K562 (cell line): Measurements from ENCODE around the gene ANKLE1. TPM values are rescaled to one million over a fixed set of nuclear protein-coding genes. Genes with fewer than 3 reads are reported as not detected.
A peak's percentile ranks its signal among the peaks of the same experiment; 100 is the strongest.

Experiments
- CREB1 ChIP-seq, 2 experiments: sonication (generic) in 1 of 2; formaldehyde crosslinking in 1 of 2; IDR thresholded peaks; 2 replicates each; pipeline versions ENCODE4 v1.6.1 to v1.8.0; 2012 to 2022; ENCODE audit warnings: inconsistent platforms in 1 of 2, mild to moderate bottlenecking in 1 of 2, missing genetic modification reagents in 1 of 2, moderate library complexity in 1 of 2
- ETS1 ChIP-seq: conservative IDR thresholded peaks from 2 replicates; pipeline ENCODE4 v1.6.1; 2011; ENCODE audit warnings: low read depth, mild to moderate bottlenecking, low read length; ENCODE audit not compliant: control insufficient read depth
- HBP1 ChIP-seq: fragments of 450-650 bp; formaldehyde crosslinking; IDR thresholded peaks from 2 replicates; pipeline ENCODE4 v1.4.0; 2022; ENCODE audit warnings: missing genetic modification characterization
- IRF2 ChIP-seq: sonication (generic); formaldehyde crosslinking; IDR thresholded peaks from 2 replicates; pipeline ENCODE4 v1.8.1; 2022; ENCODE audit warnings: mild to moderate bottlenecking, missing genetic modification reagents
- KLF13 ChIP-seq: fragments of 450-650 bp; IDR thresholded peaks from 2 replicates; pipeline ENCODE4 v1.6.1; 2016; ENCODE audit warnings: missing genetic modification characterization, low read depth, mild to moderate bottlenecking, missing compliant biosample characterization, moderate library complexity, borderline replicate concordance
- MAZ ChIP-seq, 2 experiments: fragments of 450-650 bp in 1 of 2; sonication (generic) in 1 of 2; formaldehyde crosslinking; IDR thresholded peaks in 1 of 2; conservative IDR thresholded peaks in 1 of 2; 2 replicates each; pipeline versions ENCODE4 v1.4.0 to v1.5.0; 2020; ENCODE audit warnings: mild to moderate bottlenecking in 1 of 2, missing genetic modification reagents in 1 of 2
- NR2C1 ChIP-seq, 2 experiments: fragments of 450-650 bp; IDR thresholded peaks; 2 replicates each; pipeline ENCODE4 v1.6.1; 2017; ENCODE audit warnings: mild to moderate bottlenecking in 2 of 2, antibody characterized with exemption in 1 of 2, inconsistent platforms in 1 of 2, missing compliant biosample characterization in 1 of 2, missing genetic modification characterization in 1 of 2
- RBBP5 ChIP-seq: fragments of 200-600 bp; sonication (generic); IDR thresholded peaks from 2 replicates; pipeline ENCODE4 v1.6.1; 2012; ENCODE audit warnings: borderline replicate concordance, mild to moderate bottlenecking, low read length, control low read depth, inconsistent platforms; ENCODE audit not compliant: insufficient read depth, poor library complexity, severe bottlenecking
- RFX5 ChIP-seq: IDR thresholded peaks from 2 replicates; pipeline ENCODE4 v1.6.1; 2011; ENCODE audit warnings: low read depth, mild to moderate bottlenecking, improper control_type of control experiment, low read length
- SNIP1 ChIP-seq: fragments of 450-650 bp; IDR thresholded peaks from 2 replicates; pipeline ENCODE4 v1.7.1; 2017; ENCODE audit warnings: low read depth, mild to moderate bottlenecking
- SRSF1 ChIP-seq: fragments of 200-400 bp; formaldehyde crosslinking; IDR thresholded peaks from 2 replicates; pipeline ENCODE4 v1.6.1; 2017; ENCODE audit warnings: mild to moderate bottlenecking, low read depth, low read length, moderate library complexity
- STAT5B ChIP-seq: fragments of 250-450 bp; sonication (Bioruptor Pico); IDR thresholded peaks from 2 replicates; pipeline ENCODE4 v1.8.0; 2021; ENCODE audit warnings: mild to moderate bottlenecking, inconsistent platforms
- TBL1XR1 ChIP-seq, 2 experiments: IDR thresholded peaks; 2 replicates each; pipeline ENCODE4 v1.6.1; 2012; ENCODE audit warnings: improper control_type of control experiment in 2 of 2, low read length in 2 of 2, mild to moderate bottlenecking in 1 of 2
- THAP12 ChIP-seq: fragments of 250-450 bp; sonication (Bioruptor Pico); IDR thresholded peaks from 2 replicates; pipeline ENCODE4 v1.9.0; 2021; ENCODE audit warnings: mild to moderate bottlenecking, inconsistent platforms
- TRIM24 ChIP-seq, 2 experiments: fragments of 450-650 bp; IDR thresholded peaks; 2 replicates each; pipeline ENCODE4 v1.6.1; 2016
- YY1 ChIP-seq, 3 experiments: IDR thresholded peaks; 2 replicates each; pipeline ENCODE4 v1.6.1; 2011; ENCODE audit warnings: low read length in 2 of 3, mild to moderate bottlenecking in 2 of 3, moderate library complexity in 2 of 3, borderline replicate concordance in 1 of 3, control low read depth in 1 of 3, low read depth in 1 of 3; ENCODE audit not compliant: insufficient read depth in 3 of 3, insufficient replicate concordance in 2 of 3, control insufficient read depth in 1 of 3, insufficient read length in 1 of 3; ENCODE audit errors: extremely low read depth in 1 of 3
- ZBTB7A ChIP-seq: IDR thresholded peaks from 2 replicates; pipeline ENCODE4 v1.6.1; 2011; ENCODE audit warnings: low read depth, mild to moderate bottlenecking, low read length, moderate library complexity, borderline replicate concordance; ENCODE audit not compliant: control insufficient read depth
- ZNF445 ChIP-seq: fragments of 250-450 bp; sonication (Bioruptor Pico); IDR thresholded peaks from 2 replicates; pipeline ENCODE4 v1.4.0; 2020; ENCODE audit warnings: low read depth, mild to moderate bottlenecking, moderate library complexity
- ZSCAN32 ChIP-seq: fragments of 450-650 bp; formaldehyde crosslinking; IDR thresholded peaks from 2 replicates; pipeline ENCODE4 v1.4.0; 2020; ENCODE audit warnings: mild to moderate bottlenecking, moderate library complexity
- polyA plus RNA-seq, 8 experiments: library from polyadenylated mRNA; depleted of rRNA in 4 of 8; stranded (reverse) in 5 of 8; unstranded in 3 of 8; fragments of >200 nt; fragmentation: Nextera tagmentation in 2 of 8; fragmentation: Illumina TruSeq in 1 of 8; extraction: Ambion mirVana in 2 of 8; extraction: Trizol in 1 of 8; gene quantifications; 2 replicates each; pipeline versions ENCODE4 v1.2.1 to v1.2.3, GENCODE V29; 2011 to 2014; ENCODE audit warnings: inconsistent platforms in 1 of 8, missing spikeins in 1 of 8
- total RNA-seq, 7 experiments: library from RNA; depleted of rRNA in 6 of 7; stranded (reverse); fragments of >200 nt in 6 of 7; fragmentation: Illumina TruSeq in 2 of 7; extraction: Trizol in 2 of 7; gene quantifications; 2 replicates each; pipeline versions ENCODE4 v1.2.1 to v1.2.3, GENCODE V29; 2011 to 2021; ENCODE audit warnings: low replicate concordance in 1 of 7

ANKLE1 gene
- total and polyA plus RNA-seq, 9 of the 15 experiments (the other 6 are each of a cell fraction or from before 2014, with no cell fraction given) = 0.63 to 9.2 (median 2.9) TPM

GRCh38 chr19:17303167-17303939 lies 21.7 kb downstream of the ANKLE1 start, which contains the start of gene ABHD8 (continued):
- TF ChIP-seq THAP12 (CRISPR knock-in tag) (0 out of 2 replicates have a peak, but pooled peaks have one; percentile 21), RFX5 (no peak), ETS1 (0 out of 2 replicates have a peak, but pooled peaks have one; percentile 39), ZSCAN32 (no peak), ZNF445 (CRISPR knock-in tag) (no peak), STAT5B (CRISPR knock-in tag) (no peak), MAZ (CRISPR knock-in tag; conservative IDR thresholded peaks at IDR 0.05 in 1 of 2, IDR thresholded peaks at IDR 0.05 in 1 of 2) (peak; percentile 85 to 88), RBBP5 (peak; percentile 37), HBP1 (CRISPR knock-in tag) (no peak), SNIP1 (no peak), IRF2 (CRISPR knock-in tag) (no peak), KLF13 (tag) (no peak), YY1 (IDR thresholded peaks at IDR 0.05; ENCODE audit: borderline replicate concordance in 1 of 3, control insufficient read depth in 1 of 3, extremely low read depth in 1 of 3, insufficient read depth in 3 of 3, insufficient read length in 1 of 3, insufficient replicate concordance in 2 of 3, low read depth in 1 of 3, low read length in 2 of 3) (peak in 2 of 3 experiments; percentile 53 to 63), ZBTB7A (peak; percentile 91), CREB1 (IDR thresholded peaks at IDR 0.05) (peak; percentile 74), CREB1 (CRISPR knock-in tag; IDR thresholded peaks at IDR 0.05) (peak; percentile 92), TBL1XR1 (IDR thresholded peaks at IDR 0.05; ENCODE audit: low read length in 2 of 2) (0 out of 4 replicates have a peak, but pooled peaks of 1 of the 2 experiments have one; percentile 34), SRSF1 (no peak), NR2C1 (IDR thresholded peaks at IDR 0.05) (peak; percentile 55; the same call in 1 of the 2 replicates), NR2C1 (tag; IDR thresholded peaks at IDR 0.05) (peak; percentile 41; the same call in 1 of the 2 replicates), TRIM24 (IDR thresholded peaks at IDR 0.05) (no peak)
